ENCODE measurements around the gene TRHDE. TPM values are rescaled to one million over a fixed set of nuclear protein-coding genes. Genes with fewer than 3 reads are reported as not detected.

TRHDE gene
- total RNA-seq, 2 donors from 2014 or later: 3.1 to 4.1 TPM

DNA sequence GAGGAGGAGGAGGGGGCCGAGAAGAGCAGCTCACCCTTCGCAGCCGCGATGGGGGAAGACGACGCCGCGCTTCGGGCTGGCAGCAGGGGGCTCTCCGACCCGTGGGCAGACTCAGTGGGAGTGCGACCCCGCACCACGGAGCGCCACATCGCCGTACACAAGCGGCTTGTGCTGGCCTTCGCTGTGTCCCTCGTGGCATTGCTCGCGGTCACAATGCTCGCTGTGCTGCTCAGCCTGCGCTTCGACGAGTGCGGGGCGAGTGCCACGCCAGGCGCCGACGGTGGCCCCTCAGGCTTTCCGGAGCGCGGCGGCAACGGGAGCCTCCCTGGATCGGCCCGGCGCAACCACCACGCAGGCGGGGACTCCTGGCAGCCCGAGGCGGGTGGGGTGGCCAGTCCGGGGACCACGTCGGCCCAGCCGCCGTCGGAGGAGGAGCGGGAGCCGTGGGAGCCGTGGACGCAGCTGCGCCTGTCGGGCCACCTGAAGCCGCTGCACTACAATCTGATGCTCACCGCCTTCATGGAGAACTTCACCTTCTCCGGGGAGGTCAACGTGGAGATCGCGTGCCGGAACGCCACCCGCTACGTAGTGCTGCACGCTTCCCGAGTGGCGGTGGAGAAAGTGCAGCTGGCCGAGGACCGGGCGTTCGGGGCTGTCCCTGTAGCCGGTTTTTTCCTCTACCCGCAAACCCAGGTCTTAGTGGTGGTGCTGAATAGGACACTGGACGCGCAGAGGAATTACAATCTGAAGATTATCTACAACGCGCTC is 745 bp downstream of the TRHDE start:
- H3K4me1 ChIP-seq (replicated peaks): no peaks in the 10 kb centered on the region
- peak overlapping the region; percentile 65 to 69 for H3K27ac ChIP-seq
- H3K9me3 ChIP-seq: no peaks in the 10 kb centered on the region
- DNase-seq (ENCODE audit: low spot score): no peak
- intact Hi-C loops (cut with DNase I): no loop called here
- 3% methylated on average over 66 of the region's 79 CpGs for WGBS
- TF ChIP-seq, protein P1, sequence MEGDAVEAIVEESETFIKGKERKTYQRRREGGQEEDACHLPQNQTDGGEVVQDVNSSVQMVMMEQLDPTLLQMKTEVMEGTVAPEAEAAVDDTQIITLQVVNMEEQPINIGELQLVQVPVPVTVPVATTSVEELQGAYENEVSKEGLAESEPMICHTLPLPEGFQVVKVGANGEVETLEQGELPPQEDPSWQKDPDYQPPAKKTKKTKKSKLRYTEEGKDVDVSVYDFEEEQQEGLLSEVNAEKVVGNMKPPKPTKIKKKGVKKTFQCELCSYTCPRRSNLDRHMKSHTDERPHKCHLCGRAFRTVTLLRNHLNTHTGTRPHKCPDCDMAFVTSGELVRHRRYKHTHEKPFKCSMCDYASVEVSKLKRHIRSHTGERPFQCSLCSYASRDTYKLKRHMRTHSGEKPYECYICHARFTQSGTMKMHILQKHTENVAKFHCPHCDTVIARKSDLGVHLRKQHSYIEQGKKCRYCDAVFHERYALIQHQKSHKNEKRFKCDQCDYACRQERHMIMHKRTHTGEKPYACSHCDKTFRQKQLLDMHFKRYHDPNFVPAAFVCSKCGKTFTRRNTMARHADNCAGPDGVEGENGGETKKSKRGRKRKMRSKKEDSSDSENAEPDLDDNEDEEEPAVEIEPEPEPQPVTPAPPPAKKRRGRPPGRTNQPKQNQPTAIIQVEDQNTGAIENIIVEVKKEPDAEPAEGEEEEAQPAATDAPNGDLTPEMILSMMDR (IDR thresholded peaks at IDR 0.05): no peak
- TF ChIP-seq POLR2AphosphoS5 (IDR thresholded peaks at IDR 0.05): no peak
- TF ChIP-seq POLR2A (IDR thresholded peaks at IDR 0.05): no peak
- H3K36me3 ChIP-seq: no peaks in the 10 kb centered on the region
- H3K4me3 ChIP-seq: peak overlapping the region; percentile 42 to 50
- H3K27me3 ChIP-seq (replicated peaks; ENCODE audit: insufficient read depth): no peaks in the 10 kb centered on the region

- H3K4me3 ChIP-seq: peak overlapping the region; percentile 42 to 50
- WGBS: 1% methylated on average over 24 of the region's 24 CpGs
- TF ChIP-seq, protein P1 (IDR thresholded peaks at IDR 0.05): no peak
- TF ChIP-seq POLR2AphosphoS5 (IDR thresholded peaks at IDR 0.05) (no peak), POLR2A (IDR thresholded peaks at IDR 0.05) (no peak)
- DNase-seq (ENCODE audit: low spot score): no peak
- no peaks in the 10 kb centered on the region for H3K9me3 ChIP-seq
- no peaks in the 10 kb centered on the region for H3K36me3 ChIP-seq
- H3K4me1 ChIP-seq (replicated peaks): no peaks in the 10 kb centered on the region
- intact Hi-C loops (cut with DNase I): no loop called here
- H3K27me3 ChIP-seq (replicated peaks; ENCODE audit: insufficient read depth): no peaks in the 10 kb centered on the region
- H3K27ac ChIP-seq: peak overlapping the region; percentile 65 to 69
These were observed 1.3 kb downstream of the TRHDE start for GRCh38 chr12:72273499-72273837.

DNA sequence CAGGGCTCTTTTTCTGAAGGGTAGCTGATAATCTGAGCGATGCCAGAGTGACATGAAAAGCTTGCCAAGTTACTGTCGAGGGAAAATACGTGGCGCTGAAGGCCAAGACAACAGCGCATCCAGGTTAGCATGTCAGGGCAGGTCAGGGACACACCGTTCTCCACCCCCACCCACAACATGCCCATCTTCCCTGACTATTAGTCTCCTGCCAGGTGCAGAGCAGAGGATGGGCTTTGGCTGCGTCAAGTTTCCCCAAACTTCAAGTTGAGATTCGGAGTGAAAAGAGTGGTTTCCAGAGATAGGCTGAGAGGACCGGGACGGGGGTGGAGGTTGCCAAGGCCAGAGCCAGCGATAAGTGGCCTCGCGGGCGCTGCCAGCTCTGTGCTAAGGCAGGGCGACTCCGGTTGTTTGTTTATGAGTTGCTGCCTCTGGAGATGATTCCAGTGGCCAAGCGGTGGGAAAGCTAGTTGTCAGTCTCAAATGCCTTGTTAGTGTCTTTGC is 1.7 kb downstream of the TRHDE start:
- 5% methylated on average over 17 of the region's 17 CpGs for WGBS
- DNase-seq (ENCODE audit: low spot score): no peak

GRCh38 chr12:72274931-72275330 is 2.8 kb downstream of the TRHDE start:
- intact Hi-C loops (cut with DNase I): no loop called here
- DNase-seq (ENCODE audit: low spot score): no peak
- Histone ChIP-seq H3K36me3 (no peaks in the 10 kb centered on the region), H3K4me3 (no peak overlapping the region), H3K27ac (no peak overlapping the region), H3K27me3 (replicated peaks; ENCODE audit: insufficient read depth) (no peaks in the 10 kb centered on the region), H3K4me1 (replicated peaks) (no peaks in the 10 kb centered on the region), H3K9me3 (no peaks in the 10 kb centered on the region)
- 67% methylated on average over 1 of the region's 1 CpG for WGBS
- TF ChIP-seq POLR2A (IDR thresholded peaks at IDR 0.05): no peak
- no peak for TF ChIP-seq POLR2AphosphoS5 (IDR thresholded peaks at IDR 0.05)
- TF ChIP-seq, protein P1 (IDR thresholded peaks at IDR 0.05): no peak

More for the DNA sequence above, 1.7 kb downstream of the TRHDE start:
- no peak for TF ChIP-seq POLR2AphosphoS5 (IDR thresholded peaks at IDR 0.05)
- TF ChIP-seq POLR2A (IDR thresholded peaks at IDR 0.05): no peak
- Histone ChIP-seq H3K9me3 (no peaks in the 10 kb centered on the region), H3K36me3 (no peaks in the 10 kb centered on the region), H3K4me3 (peak overlapping the region; percentile 42 to 50), H3K27me3 (replicated peaks; ENCODE audit: insufficient read depth) (no peaks in the 10 kb centered on the region), H3K27ac (peak overlapping the region; percentile 65 to 69), H3K4me1 (replicated peaks) (no peaks in the 10 kb centered on the region)
- intact Hi-C loops (cut with DNase I): no loop called here

DNA sequence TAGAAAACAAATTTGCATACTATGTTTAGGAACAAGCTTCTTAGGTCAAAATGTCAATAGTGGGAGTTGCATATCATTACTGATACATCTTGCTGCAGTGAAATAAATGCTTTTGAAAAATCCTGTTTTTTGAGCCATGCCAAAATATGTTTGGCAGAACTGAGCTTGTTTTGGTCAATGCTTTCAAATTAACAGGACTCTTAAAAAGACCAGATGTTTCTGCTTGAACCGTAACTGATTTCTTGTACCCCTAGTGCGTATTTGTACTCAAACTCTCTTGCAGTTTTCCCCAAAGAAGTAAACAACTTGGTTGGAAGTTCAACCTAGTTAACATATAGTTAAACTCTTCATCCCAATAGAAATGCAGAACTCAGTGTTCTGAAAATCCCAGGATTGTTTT is 3.4 kb downstream of the TRHDE start:
- no peak overlapping the region for H3K4me3 ChIP-seq
- 66% methylated on average over 2 of the region's 2 CpGs for WGBS
- DNase-seq (ENCODE audit: low spot score): no peak
- H3K4me1 ChIP-seq (replicated peaks): no peaks in the 10 kb centered on the region
- TF ChIP-seq, protein P1 (IDR thresholded peaks at IDR 0.05): no peak
- TF ChIP-seq POLR2A (IDR thresholded peaks at IDR 0.05) (no peak), POLR2AphosphoS5 (IDR thresholded peaks at IDR 0.05) (no peak)
- intact Hi-C loops (cut with DNase I): no loop called here
- H3K27ac ChIP-seq: no peak overlapping the region
- H3K36me3 ChIP-seq: no peaks in the 10 kb centered on the region
- no peaks in the 10 kb centered on the region for H3K9me3 ChIP-seq
- H3K27me3 ChIP-seq (replicated peaks; ENCODE audit: insufficient read depth): no peaks in the 10 kb centered on the region

Measured in prostate gland (tissue), 2 donors.